T-helper 2 cell treated with Interferon-gamma antibody and Interleukin-4, amounts not matched to agents 5 μg/mL and 100 μg/mL, for 36 hours (primary cell): ENCODE results near the gene RNF186.

ENCODE experiments used
- DNase-seq: peaks from one replicate; pipeline ENCODE4 v3.0.0; 2021; ENCODE audit warnings: low spot score
- H3K27ac Mint-ChIP-seq: one replicate; pipeline ENCODE4 v1.8.0; 2021; ENCODE audit warnings: mild to moderate bottlenecking, mixed read lengths
- H3K27me3 Mint-ChIP-seq: one replicate; pipeline ENCODE4 v1.8.0; 2021; ENCODE audit warnings: low read depth, mixed read lengths
- H3K36me3 Mint-ChIP-seq: one replicate; pipeline ENCODE4 v1.8.0; 2021; ENCODE audit warnings: low read depth, mixed read lengths
- H3K4me1 Mint-ChIP-seq: one replicate; pipeline ENCODE4 v1.8.0; 2021; ENCODE audit warnings: low read depth, mixed read lengths
- H3K4me3 Mint-ChIP-seq: one replicate; pipeline ENCODE4 v1.8.0; 2022; ENCODE audit warnings: mild to moderate bottlenecking, moderate library complexity, mixed read lengths
- H3K9me3 Mint-ChIP-seq: one replicate; pipeline ENCODE4 v1.8.0; 2021; ENCODE audit warnings: mixed read lengths

The RNF186 gene

DNA sequence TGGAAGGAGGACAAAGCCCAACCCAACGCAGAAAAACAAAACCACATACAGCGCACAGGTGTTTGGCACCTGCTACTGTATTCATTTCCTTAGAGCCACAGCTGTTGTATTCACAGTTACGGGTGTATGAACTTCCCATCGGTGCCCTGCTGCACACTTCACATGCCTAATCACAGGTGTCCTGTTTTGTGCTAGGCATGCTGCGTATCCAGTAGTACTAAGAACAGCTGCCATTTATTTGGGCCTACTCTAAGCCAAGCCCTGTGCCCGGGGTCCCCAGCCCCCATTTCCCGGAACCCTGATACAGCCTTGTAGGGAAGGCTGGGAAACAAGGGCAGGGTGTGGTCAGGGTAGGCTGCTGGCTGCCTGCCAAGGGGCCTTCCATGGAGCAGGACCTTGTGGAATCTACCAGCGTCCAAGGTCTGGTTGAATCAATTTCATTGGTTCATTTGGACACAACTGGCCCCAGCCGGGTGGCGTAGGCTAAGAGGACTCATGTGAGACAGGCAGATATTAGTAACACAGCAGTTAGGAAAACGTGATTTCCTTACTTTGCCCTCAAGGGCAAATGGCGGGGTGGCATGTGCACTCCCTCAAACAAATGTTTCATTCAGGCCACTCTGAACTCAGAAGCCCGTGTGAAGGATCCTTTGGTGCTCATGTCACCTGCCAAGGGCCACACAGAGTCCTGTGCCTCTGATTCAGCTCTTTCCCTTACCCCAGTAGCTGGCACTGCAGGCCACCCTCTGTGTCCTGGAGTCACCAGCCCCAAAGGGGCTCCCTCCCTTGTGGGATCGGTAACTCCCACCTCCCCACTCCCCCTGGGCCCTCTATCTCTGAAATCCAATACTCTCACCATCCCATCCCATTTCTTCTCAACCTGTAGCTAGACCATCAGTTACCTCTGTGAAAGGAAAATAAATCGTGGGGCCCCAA, 986 bp upstream of the RNF186 start:
- no peak for DNase-seq
- Mint-ChIP-seq H3K4me1 (no peaks in the 10 kb centered on the region), H3K4me3 (no peak overlapping the region), H3K27me3 (no peaks in the 10 kb centered on the region), H3K36me3 (no peaks in the 10 kb centered on the region), H3K9me3 (no peaks in the 10 kb centered on the region), H3K27ac (no peak overlapping the region)

GRCh38 chr1:19814244-19814661, 830 bp downstream of the RNF186 start:
- no peak for DNase-seq
- H3K9me3 Mint-ChIP-seq, result no peaks in the 10 kb centered on the region
- H3K4me3 Mint-ChIP-seq, result no peak overlapping the region
- no peak overlapping the region for H3K27ac Mint-ChIP-seq
- no peaks in the 10 kb centered on the region for H3K27me3 Mint-ChIP-seq
- no peaks in the 10 kb centered on the region for H3K4me1 Mint-ChIP-seq
- H3K36me3 Mint-ChIP-seq, result no peaks in the 10 kb centered on the region

GRCh38 chr1:19813643-19813960, 1.5 kb downstream of the RNF186 start:
- Mint-ChIP-seq H3K27ac (no peak overlapping the region), H3K4me1 (no peaks in the 10 kb centered on the region), H3K27me3 (no peaks in the 10 kb centered on the region), H3K36me3 (no peaks in the 10 kb centered on the region), H3K9me3 (no peaks in the 10 kb centered on the region), H3K4me3 (no peak overlapping the region)
- DNase-seq, result no peak

- Mint-ChIP-seq H3K4me1 (no peaks in the 10 kb centered on the region), H3K4me3 (no peak overlapping the region), H3K9me3 (no peaks in the 10 kb centered on the region), H3K27ac (no peak overlapping the region), H3K27me3 (no peaks in the 10 kb centered on the region), H3K36me3 (no peaks in the 10 kb centered on the region)
- DNase-seq, result no peak
These were observed 2.0 kb downstream of the RNF186 start for GRCh38 chr1:19812875-19813642.

GRCh38 chr1:19811206-19811851, 3.8 kb downstream of the RNF186 start:
- H3K4me1 Mint-ChIP-seq, result no peaks in the 10 kb centered on the region
- no peaks in the 10 kb centered on the region for H3K9me3 Mint-ChIP-seq
- no peaks in the 10 kb centered on the region for H3K27me3 Mint-ChIP-seq
- no peaks in the 10 kb centered on the region for H3K36me3 Mint-ChIP-seq
- H3K27ac Mint-ChIP-seq, result no peak overlapping the region
- peak; percentile 44 for DNase-seq
- H3K4me3 Mint-ChIP-seq, result no peak overlapping the region

- peaks cover 4% of the 10 kb centered on the region for H3K27me3 Mint-ChIP-seq
- DNase-seq, result no peak
- no peaks in the 10 kb centered on the region for H3K36me3 Mint-ChIP-seq
These were observed 5.9 kb downstream of the RNF186 start for GRCh38 chr1:19809044-19809750.

GRCh38 chr1:19808351-19808750, 6.7 kb downstream of the RNF186 start:
- DNase-seq, result no peak
- H3K27me3 Mint-ChIP-seq, result peaks cover 4% of the 10 kb centered on the region
- no peaks in the 10 kb centered on the region for H3K36me3 Mint-ChIP-seq
- no peaks in the 10 kb centered on the region for H3K4me1 Mint-ChIP-seq
- no peak overlapping the region for H3K27ac Mint-ChIP-seq
- H3K9me3 Mint-ChIP-seq, result no peaks in the 10 kb centered on the region
- no peak overlapping the region for H3K4me3 Mint-ChIP-seq

More at GRCh38 chr1:19809044-19809750, 5.9 kb downstream of the RNF186 start:
- no peaks in the 10 kb centered on the region for H3K4me1 Mint-ChIP-seq
- H3K27ac Mint-ChIP-seq, result no peak overlapping the region
- no peaks in the 10 kb centered on the region for H3K9me3 Mint-ChIP-seq
- H3K4me3 Mint-ChIP-seq, result no peak overlapping the region

DNA sequence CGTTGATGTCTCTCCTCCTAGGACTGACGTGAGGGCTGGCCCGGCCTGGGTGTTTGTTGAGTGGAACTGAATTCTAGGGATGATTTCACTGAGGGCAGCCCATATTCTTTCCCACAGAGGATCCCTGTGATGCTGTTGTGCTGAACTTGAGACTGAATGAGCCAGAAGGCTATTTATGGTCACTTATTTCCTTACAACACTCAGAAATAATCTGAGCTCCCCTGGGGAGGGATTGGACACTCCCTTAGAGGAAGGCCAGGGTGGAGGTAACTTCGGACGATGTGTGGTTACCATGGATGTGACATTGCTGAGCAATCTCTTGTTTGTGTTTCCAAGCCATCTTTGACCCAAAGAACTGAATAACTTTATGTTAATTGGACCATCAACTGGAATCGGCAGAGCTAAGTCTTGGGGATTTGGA, 10.2 kb downstream of the RNF186 start:
- peaks cover 6% of the 10 kb centered on the region for H3K4me1 Mint-ChIP-seq
- no peak overlapping the region for H3K27ac Mint-ChIP-seq
- H3K4me3 Mint-ChIP-seq, result no peak overlapping the region
- no peaks in the 10 kb centered on the region for H3K36me3 Mint-ChIP-seq
- no peak for DNase-seq
- H3K9me3 Mint-ChIP-seq, result no peaks in the 10 kb centered on the region
- H3K27me3 Mint-ChIP-seq, result peaks cover 7% of the 10 kb centered on the region

- H3K4me3 Mint-ChIP-seq, result no peak overlapping the region
- DNase-seq, result no peak
- H3K9me3 Mint-ChIP-seq, result no peaks in the 10 kb centered on the region
- peaks cover 7% of the 10 kb centered on the region for H3K27me3 Mint-ChIP-seq
- no peaks in the 10 kb centered on the region for H3K36me3 Mint-ChIP-seq
- H3K27ac Mint-ChIP-seq, result no peak overlapping the region
- peaks cover 14% of the 10 kb centered on the region for H3K4me1 Mint-ChIP-seq
These were observed 12.8 kb downstream of the RNF186 start for GRCh38 chr1:19802269-19802668.

DNA sequence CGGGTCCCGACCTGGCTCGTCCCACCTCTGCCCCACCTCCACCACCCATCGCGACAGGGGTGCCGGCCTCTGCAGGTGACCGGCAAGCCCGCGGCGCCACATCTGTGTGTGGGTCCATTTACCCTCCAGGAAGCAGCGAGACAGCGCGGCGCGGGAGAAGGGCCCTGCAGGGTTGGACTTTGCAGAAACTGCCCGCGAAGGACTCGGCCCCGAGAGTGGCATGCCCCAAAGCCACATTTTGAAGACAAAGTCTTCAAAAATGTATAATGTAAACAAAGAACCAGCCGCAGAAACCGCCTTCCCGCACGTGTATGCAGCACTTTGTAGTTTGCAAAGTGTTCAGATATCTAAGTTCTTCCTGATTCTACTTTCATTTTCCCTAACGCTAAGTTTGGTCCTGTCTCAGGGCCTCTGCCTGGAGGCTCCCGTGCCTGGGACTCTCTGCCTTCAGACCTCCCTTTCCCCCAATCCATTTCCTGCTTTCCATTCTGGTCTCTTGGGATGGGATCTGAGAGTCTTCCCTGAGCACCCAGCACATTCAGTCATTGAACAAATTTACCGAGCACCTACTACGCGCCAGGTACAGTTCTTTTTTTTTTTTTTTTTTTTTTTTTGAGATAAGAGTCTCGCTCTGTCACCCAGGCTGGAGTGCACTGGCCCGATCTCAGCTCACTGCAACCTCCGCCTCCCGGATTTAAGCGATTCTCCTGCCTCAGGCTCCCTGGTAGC, 14.8 kb downstream of the RNF186 start:
- peaks cover 7% of the 10 kb centered on the region for H3K27me3 Mint-ChIP-seq
- H3K27ac Mint-ChIP-seq, result peak overlapping the region; percentile 86
- DNase-seq, result peak; percentile 42
- H3K4me3 Mint-ChIP-seq, result peak overlapping the region; percentile 93
- peaks cover 14% of the 10 kb centered on the region for H3K4me1 Mint-ChIP-seq
- H3K36me3 Mint-ChIP-seq, result no peaks in the 10 kb centered on the region
- H3K9me3 Mint-ChIP-seq, result no peaks in the 10 kb centered on the region

DNA sequence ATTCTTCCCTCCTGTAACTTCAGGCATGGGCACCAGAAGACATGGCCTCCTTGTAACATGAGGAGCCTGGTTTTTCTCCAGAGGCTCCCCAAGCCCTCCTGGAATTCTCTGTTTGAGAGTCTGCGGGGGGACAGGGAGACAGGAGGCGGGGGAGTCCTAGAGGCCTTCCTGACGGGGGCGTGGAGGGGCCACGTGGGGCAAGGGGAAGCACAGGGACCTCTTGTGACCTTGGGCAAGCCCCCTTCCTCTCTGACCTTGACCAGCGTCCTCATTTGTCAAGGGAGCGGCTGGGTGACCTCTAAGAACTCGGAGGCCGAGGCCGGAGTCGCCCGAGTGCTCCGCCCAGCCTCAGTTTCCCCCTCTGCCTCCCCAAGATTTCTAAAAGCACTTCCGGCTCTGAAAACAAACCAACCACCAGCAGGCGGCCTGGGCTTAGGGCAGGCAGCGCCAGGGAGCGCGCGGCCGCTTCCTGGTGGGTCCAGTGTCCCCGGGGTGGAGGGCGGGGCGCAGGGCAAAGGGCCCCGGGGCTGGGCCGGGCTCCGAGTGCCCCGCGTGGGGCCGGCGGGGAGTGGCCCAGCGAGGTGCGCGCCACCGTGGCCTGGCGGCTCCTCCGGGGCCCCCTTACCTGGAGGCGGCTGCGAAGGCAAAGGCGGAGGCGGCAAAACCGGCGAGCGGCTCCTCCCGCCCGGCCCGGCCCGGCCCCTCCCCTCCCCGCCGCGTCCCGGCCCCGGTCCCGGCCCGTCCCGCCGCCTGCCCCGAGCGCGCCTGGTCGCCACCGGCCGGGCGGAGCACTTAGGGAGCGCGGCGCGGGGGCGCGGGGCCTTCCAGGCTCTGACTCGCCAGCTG, 15.6 kb downstream of the RNF186 start, which contains the start of gene TMCO4:
Gene TMCO4 (minus strand): TSS at position 687 of the 846 bp plus-strand sequence. CDS start 19,158 bp downstream, outside the sequence.
- peak; percentile 61 for DNase-seq
- Mint-ChIP-seq H3K36me3 (peaks cover 1% of the 10 kb centered on the region), H3K27ac (peak within 1 kb of the TSS; percentile 86), H3K27me3 (peaks cover 4% of the 10 kb centered on the region), H3K9me3 (no peaks in the 10 kb centered on the region), H3K4me1 (peaks cover 14% of the 10 kb centered on the region), H3K4me3 (peak within 1 kb of the TSS; percentile 93)

GRCh38 chr1:19798486-19799229, 16.4 kb downstream of the RNF186 start:
- no peak for DNase-seq
- Mint-ChIP-seq H3K9me3 (no peaks in the 10 kb centered on the region), H3K36me3 (peaks cover 1% of the 10 kb centered on the region), H3K27me3 (peaks cover 4% of the 10 kb centered on the region), H3K4me3 (peak overlapping the region; percentile 79), H3K4me1 (peaks cover 14% of the 10 kb centered on the region), H3K27ac (peak overlapping the region; percentile 82)
